GM19328 (cell line): Measurements from ENCODE around the gene COL19A1.
"Not testable (repeated sequence)": the region's sequence is repeated elsewhere in the genome, so short reads cannot be mapped to it uniquely, and the experiment has no call there.

Source experiments
- ATAC-seq: cut with Tn5 transposase; IDR thresholded peaks from one replicate; pipeline ENCODE4 v1.9.1; 2021; ENCODE audit warnings: mild to moderate bottlenecking, moderate library complexity; ENCODE audit not compliant: unreplicated experiment

Gene COL19A1

GRCh38 chr6:69866351-69866769 is at the start of gene COL19A1:
TSS of gene COL19A1 (plus strand) at chr6:69866556. CDS start at chr6:69879568, 13,012 bp downstream.
- peak; percentile 51 for ATAC-seq

- no peak for ATAC-seq
Observed at GRCh38 chr6:69816569-69816968, 49.8 kb upstream of the COL19A1 start.

GRCh38 chr6:69817358-69817757 is 49.0 kb upstream of the COL19A1 start:
- ATAC-seq, result no peak

GRCh38 chr6:69818223-69818930 is 48.0 kb upstream of the COL19A1 start:
- no peak for ATAC-seq

GRCh38 chr6:69819138-69819537 is 47.2 kb upstream of the COL19A1 start:
- no peak for ATAC-seq

GRCh38 chr6:69820018-69820417 is 46.3 kb upstream of the COL19A1 start:
- ATAC-seq, result no peak

- no peak for ATAC-seq
Observed at GRCh38 chr6:69820438-69820837, 45.9 kb upstream of the COL19A1 start.

- not testable (repeated sequence) for ATAC-seq
Observed at GRCh38 chr6:69824355-69824754, 42.0 kb upstream of the COL19A1 start.

GRCh38 chr6:69825904-69826303 is 40.5 kb upstream of the COL19A1 start:
- no peak for ATAC-seq

- ATAC-seq, result no peak
Observed at GRCh38 chr6:69827276-69827893, 39.0 kb upstream of the COL19A1 start.

GRCh38 chr6:69832558-69832957 is 33.8 kb upstream of the COL19A1 start:
- no peak for ATAC-seq

- ATAC-seq, result peak; percentile 57
Observed at GRCh38 chr6:69835414-69836179, 30.8 kb upstream of the COL19A1 start.

GRCh38 chr6:69841862-69842261 is 24.5 kb upstream of the COL19A1 start:
- ATAC-seq, result no peak

GRCh38 chr6:69843189-69843588 is 23.2 kb upstream of the COL19A1 start:
- ATAC-seq, result no peak

GRCh38 chr6:69846312-69846711 is 20.0 kb upstream of the COL19A1 start:
- no peak for ATAC-seq

GRCh38 chr6:69846770-69847491 is 19.4 kb upstream of the COL19A1 start:
- no peak for ATAC-seq

- no peak for ATAC-seq
Observed at GRCh38 chr6:69847492-69847788, 18.9 kb upstream of the COL19A1 start.

GRCh38 chr6:69848552-69848951 is 17.8 kb upstream of the COL19A1 start:
- ATAC-seq, result no peak

- ATAC-seq, result no peak
Observed at GRCh38 chr6:69852706-69853105, 13.7 kb upstream of the COL19A1 start.

- no peak for ATAC-seq
Observed at GRCh38 chr6:69861986-69862385, 4.4 kb upstream of the COL19A1 start.

GRCh38 chr6:69863766-69864165 is 2.6 kb upstream of the COL19A1 start:
- ATAC-seq, result no peak
